Esophagus squamous epithelium (tissue), 4 donors: ENCODE measurements around the gene BHLHE23.

Experiments used
- CTCF ChIP-seq, 6 experiments: fragments of 450-650 bp in 4 of 6; fragments of 200-600 bp in 2 of 6; sonication (generic) in 2 of 6; IDR thresholded peaks; one replicate each; pipeline ENCODE4 v1.5.1; 2016 to 2019; ENCODE audit warnings: antibody characterized with exemption in 6 of 6, mild to moderate bottlenecking in 4 of 6, moderate library complexity in 4 of 6
- POLR2A ChIP-seq, 4 donors: fragments of 450-650 bp; IDR thresholded peaks; one replicate each; pipeline ENCODE4 v1.6.1; 2017; ENCODE audit warnings: antibody characterized with exemption in 4 of 4, mild to moderate bottlenecking in 4 of 4, moderate library complexity in 3 of 4

GRCh38 chr20:62971950-62972844, 34.6 kb downstream of the BHLHE23 start:
- TF ChIP-seq CTCF (IDR thresholded peaks at IDR 0.05) (peak; percentile 75 to 92 (median 86)), POLR2A (IDR thresholded peaks at IDR 0.05) (no peak)
